HG02885 (cell line): ENCODE data around the gene B3GNT5.
"Not testable (repeated sequence)": the region's sequence is repeated elsewhere in the genome, so short reads cannot be mapped to it uniquely, and the experiment has no call there.

Source experiments
- ATAC-seq: cut with Tn5 transposase; IDR thresholded peaks from one replicate; pipeline ENCODE4 v1.9.1; 2021; ENCODE audit warnings: mild to moderate bottlenecking; ENCODE audit not compliant: unreplicated experiment, poor library complexity

The B3GNT5 gene

DNA sequence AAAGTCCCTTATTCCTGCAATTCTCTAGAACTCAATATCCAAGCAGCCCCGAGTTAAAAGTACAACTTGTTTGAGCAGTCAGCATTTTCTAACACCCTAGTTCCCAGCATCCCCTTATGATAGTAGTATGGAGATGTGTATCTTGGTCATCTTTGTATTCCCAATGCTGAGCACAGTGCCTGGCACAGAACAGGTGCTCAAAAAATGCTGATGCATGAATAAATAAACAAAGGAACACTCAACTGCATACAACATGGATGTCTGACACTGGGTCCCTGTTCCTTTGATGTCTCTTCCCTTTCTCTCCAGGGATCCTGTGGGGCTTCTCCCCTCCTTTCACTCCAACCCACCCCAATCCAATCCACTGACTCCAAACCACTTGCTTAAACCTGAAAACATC is 23.9 kb upstream of the B3GNT5 start:
- ATAC-seq: no peak

DNA sequence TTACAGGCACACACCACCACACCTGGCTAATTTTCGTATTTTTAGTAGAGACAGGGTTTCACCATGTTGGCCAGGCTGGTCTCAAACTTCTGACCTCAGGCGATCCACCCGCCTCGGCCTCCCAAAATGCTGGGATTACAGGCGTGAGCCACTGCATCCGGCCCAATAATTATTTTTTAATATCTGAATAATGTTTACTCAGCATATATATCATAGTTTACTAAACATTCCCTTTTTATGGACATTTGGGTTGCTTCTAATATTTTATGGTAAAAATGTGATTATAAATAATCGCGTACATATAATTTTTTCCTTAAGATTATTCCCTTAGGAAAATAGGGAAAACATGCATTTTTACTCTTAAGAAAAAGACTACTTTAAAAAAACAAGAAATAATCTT is 22.8 kb upstream of the B3GNT5 start:
- ATAC-seq: not testable (repeated sequence)

DNA sequence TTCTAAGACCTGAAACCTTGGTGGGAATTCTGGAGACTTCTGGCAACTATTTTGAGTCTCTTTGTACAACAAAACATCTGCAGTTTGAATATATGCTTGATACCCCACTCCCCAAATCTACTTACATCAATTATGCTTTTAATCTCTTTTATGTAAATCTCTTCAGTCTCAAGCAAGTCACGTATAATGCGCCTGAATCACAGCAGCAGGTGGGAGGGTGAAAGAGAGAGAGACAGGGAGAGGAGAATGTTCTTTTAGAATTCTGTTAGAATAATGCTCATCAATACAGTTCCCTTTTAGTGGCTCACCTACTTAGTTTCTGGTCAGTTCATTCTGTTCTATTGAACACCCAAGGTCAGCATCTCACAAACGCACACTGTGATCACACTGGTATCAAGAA is 22.2 kb upstream of the B3GNT5 start:
- no peak for ATAC-seq

DNA sequence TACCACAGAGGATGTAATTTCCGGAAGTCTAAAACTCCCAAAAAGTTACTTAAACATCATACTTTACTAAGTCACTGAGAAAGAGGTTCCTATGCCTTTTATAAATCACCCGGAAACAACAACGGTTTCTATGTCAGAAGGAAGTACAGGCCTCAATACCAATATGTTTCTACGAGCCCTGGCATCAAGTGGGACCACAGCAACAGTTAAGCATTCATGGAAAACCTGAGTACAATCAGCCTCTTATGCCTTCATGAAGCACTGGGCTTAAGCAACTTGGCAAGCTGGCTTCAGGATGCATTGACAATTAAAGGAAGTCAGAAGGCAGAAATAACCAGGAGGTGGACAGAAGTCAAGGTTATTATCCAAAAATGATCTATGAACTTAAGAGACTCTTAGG is 19.1 kb upstream of the B3GNT5 start:
- no peak for ATAC-seq

DNA sequence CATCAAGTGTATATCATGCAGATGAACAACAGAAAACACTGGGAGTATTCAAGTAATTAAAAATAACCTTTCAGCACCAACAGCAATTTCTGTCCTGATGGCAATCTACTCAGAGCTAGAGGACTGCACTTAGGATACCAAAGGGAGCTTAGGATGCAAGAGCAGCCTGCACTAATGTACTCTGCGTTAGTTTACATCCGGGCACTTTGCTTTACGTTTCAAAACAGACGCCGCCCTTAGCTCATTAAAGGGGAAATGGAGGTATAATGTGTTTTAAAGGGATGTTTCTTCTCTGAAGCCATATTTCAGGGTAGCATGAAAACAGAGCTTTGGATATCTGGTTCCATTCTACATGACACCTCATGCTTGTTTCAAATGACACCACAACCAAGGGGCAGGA is 14.0 kb upstream of the B3GNT5 start:
- no peak for ATAC-seq

DNA sequence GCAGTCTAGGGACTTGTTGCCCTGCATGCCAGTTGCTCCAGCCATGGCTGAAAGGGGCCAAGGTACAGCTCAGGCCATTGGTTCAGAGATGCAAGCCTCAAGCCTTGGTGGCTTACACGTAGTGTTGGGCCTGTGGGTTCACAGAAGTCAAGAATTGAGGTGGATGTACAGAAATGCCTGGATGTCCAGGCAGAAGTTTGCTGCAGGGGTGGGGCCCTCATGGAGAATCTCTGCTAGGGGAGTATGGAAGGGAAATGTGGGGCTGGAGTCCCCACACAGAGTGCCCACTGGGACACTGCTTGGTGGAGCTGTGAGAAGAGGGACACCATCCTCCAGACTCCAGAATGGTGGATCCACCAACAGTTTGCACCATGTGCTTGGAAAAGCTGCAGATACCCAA is 10.6 kb upstream of the B3GNT5 start:
- ATAC-seq: no peak

DNA sequence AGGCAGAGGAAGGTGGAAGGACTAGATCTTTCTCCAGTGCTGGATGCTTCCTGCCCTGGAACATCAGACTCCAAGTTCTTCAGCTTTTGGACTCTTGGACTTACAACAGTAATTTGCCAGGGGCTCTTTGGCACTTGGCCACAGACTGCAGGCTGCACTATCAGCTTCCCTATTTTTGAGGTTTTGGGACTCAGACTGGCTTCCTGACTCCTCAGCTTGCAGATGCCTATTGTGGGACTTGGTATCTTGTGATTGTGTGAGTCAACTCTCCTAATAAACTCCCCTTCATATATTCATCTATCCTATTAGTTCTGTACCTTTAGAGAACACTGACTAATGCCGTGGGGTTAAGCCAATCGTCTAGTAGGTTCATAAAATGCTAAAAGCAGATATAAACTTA is 8.8 kb upstream of the B3GNT5 start:
- no peak for ATAC-seq

DNA sequence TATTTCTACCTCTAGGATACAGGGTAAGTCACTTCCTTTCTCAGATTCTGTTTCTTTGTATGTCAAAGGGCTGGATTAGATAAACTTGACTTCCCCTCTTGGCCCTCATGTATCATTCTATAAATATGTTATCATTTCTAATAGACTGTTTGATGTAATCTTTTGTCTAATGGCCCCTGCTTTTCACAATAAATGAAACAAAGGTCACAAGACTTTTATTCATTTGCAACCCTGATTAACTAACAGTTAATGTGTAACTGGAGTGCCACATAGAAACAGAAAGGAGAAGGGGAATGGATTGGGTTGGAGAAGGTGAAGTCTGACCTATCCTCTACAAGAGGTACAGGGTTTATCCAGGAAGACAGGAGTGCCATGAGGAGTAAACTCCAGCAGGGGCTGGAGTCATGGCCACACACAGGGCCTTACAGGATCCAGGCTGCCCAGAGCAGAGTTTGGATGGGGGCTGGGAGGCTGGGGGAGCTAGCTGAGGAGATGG is 8.0 kb upstream of the B3GNT5 start:
- no peak for ATAC-seq

DNA sequence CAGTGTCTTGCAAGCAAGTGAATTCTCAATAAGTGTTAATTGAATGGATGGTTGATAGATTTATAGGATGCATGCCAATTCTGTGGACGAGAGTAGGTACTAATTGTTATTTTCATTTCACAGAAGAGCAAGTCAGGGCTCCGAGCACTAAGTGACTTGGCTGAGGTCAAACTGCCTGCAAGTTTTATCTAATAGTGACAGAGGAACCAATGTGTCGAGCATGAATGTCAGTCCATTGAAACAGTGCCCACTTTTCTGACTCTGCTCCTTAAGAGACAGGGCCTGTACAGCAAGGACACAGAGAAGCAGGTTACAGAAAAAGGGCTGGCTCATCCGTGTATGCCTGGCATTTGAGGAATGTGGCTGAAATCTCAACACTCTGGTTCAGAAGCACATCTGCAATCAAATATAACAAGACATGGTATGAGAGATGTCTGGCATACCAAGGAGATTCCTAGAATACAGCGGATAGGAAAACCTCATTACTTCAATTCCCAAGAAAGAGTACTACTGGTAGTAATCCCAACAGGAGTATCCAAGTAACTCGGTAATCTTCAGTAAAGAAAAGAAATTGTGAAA is 6.0 kb upstream of the B3GNT5 start:
- ATAC-seq: no peak

DNA sequence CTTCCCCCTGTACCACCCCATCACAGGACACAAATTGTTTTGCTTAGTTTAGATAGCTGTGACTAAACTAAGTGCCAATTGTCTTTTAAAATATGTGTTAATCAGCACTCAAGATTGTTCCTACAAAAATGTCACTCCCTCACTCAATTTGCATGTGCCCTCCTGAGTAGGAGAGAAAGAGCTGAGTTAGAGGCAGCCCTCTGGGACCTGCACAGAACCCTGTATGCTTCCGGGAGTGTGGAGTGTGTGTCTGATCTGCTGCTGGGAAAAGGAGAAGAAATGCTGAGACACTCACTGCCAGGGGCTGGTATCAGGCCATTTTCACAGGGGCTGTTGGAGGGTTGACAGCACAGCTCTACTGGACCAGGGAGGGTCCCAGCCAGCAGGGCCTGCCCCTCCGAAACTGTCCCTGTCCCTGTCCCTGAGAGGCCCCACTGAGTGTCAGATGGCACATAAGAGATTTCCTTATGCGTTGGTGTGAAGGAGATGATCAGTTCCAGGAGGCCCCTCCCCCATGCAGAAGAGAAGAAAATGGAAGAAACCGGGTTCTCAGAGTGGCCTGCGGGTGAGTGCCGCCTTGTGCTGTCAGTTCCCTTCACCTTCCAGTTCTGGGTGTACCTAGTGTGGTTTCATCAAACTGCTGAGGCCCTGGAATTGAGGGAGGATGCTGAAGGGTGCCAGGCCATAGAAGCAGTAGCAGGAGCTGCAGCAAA is 3.9 kb upstream of the B3GNT5 start:
- ATAC-seq: no peak

DNA sequence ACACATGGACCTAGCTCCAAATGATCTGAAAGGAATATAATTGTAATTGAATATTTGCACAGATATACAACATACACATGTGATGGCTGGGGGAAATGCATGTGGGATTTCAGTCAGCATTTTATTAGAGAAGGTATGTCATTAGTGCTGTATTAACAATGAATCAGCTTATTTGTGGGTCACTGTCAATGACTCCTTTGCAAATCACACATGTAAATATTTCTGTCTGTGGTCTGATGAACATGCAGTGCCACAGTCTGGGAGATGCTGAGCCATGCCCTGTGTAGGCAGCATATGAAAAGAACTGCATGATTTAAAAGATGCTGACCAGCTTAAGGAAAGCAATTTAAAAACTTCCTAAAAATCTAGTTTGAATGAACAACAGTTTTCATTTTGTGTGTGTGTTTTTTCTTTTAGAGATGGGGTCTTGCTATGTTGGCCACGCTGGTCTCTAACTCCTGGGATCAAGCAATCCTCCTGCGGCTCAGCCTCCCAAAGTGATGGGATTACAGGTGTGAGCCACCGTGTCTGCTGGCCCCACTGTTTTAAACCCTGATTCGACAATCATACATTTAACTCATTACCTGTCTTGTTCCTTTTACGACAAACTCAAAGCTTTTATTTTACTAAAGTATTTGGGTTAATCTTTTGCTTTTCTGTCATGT is 803 bp upstream of the B3GNT5 start:
- ATAC-seq: no peak

DNA sequence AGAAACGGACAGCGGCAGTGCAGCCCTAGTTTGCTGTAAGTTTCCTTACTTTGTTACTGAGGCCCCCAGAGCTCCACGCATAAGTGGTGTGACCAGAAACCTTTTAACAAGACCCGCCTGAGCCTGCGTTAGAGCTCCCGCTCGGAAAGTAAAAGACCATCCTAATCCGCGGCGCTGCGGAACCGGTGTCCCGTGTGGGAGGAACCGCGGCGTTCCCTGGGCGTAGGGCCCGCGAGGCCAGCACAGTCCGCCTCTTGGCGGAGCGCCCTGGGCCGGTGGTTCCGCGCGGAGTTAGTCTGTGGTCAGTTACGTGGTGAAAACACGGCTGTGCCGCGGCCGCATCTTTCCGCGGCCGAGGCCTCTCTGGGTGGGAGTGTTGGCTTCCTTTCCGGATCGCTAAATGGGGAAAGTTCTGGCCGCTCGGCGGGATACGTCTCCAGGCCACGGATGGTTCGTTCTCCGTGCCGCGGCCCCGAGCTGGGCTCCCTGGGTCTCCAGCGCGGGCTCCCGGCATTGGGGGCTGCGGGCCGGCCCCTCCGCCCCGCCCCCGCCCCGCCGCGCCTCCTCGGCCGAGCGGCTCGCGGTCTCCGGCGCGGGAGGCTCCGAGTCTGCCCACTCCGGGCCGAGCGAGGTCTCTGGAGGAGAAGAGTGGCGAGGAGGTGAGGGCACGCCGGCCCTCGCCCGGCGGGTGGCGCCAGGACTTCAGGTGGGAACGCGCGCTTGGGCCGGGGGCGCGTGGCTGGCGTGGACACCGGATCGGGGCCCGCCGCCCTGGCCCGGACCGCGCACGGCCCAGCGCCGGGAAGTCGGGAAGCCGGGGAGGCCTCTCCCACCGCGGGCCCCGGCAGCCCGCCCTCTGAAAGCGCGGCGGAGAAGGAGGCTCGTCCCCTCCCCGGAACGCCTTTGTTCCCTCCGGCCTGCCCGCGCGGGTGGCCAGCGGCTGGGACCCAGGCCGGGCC is 754 bp downstream of the B3GNT5 start:
- no peak for ATAC-seq

DNA sequence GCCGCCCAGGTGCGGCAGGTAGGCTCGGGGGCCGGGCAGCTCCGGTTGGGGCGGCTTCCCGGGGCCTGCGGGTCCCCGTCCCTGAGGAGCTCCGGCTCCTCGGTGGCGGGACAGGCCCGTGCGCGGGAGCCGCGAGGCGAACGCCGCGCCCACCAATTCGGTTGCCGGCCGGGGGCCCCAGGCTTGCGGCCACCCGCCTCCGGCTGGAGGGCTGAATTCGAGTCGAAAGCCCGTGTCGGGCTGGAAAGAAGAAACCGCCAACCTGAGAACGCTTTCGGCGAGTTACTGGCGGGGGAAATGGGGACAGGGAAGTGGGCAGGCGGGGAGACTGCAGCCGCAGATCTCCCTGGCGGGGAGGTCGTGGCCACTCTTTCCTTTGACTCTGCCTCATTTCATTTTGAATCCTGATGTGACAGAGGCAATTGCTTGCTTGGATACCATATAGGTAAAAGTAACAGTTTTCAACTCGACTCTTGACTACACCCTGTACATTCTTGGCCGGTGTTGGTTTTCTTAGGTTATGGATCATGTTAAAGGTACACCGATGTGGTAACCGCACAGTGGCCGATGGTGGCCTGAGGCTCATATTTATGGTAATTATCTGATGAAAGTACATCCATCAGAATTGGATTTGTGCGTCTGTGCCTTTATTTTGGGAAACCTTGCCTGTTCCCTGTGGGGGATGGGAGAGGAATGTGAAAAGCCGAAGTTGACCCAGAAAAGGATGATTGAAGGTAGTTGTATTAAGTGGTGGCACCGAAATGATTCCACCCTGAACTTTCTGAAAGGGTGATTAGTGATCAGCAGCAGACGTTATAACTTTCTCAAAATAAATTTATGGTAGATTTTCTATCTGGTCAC is 1.7 kb downstream of the B3GNT5 start:
- no peak for ATAC-seq

DNA sequence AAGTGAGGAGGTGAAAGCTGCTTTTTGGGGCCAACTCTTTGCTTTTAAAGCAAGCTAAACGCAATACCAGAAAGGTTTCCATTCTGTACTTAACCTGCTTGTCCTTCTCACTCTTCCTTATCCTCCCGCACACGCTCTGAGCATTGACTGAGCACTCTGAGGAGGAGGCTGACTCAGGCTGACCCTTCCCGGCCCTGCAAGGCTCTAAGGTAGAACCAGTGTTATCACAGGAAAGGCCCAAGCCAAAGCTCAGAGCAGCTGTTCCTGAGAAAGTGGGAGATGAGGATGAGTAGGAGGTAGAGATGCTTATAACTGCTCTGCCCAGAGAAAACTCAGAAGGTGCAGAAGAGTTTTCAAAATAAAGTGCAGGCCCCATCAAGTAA is 2.3 kb downstream of the B3GNT5 start:
- ATAC-seq: no peak

DNA sequence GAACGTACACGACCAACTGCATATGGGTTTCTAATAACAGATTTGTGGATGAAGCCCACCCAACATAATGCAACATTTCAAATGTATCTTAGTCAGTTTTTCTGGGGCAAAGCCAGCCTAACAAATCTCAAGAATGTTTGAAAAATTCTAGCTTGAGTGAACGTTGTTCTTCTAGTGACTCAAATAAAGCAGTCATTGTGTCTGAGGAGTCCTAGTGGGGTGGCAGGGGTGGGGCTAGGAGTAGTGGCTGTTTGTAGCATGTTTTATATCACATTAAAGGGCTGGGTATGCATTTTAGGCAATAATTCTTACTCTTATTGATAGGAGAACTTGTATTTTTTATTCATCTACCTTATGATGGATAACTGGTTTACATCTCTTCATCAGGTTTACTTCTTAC is 6.0 kb downstream of the B3GNT5 start:
- no peak for ATAC-seq

DNA sequence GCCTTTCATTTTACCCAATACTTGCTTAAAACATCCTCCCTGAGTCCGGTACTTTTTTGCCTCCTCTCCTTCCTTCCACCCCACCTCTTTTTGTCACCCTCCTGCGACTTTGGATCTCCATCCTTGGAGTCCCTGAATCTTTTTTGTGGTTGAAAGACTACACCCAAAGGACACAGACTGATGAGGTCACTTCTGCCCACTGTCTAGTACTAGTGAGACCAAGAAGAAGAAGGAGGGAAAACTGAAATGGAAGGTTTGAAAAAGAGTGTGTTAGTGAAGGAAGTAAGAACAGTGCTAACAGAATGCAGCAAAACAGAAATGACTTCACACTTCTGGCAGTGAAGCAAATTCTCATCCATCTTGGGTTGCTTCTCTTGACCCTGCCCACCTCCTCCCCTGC is 6.6 kb downstream of the B3GNT5 start:
- no peak for ATAC-seq

DNA sequence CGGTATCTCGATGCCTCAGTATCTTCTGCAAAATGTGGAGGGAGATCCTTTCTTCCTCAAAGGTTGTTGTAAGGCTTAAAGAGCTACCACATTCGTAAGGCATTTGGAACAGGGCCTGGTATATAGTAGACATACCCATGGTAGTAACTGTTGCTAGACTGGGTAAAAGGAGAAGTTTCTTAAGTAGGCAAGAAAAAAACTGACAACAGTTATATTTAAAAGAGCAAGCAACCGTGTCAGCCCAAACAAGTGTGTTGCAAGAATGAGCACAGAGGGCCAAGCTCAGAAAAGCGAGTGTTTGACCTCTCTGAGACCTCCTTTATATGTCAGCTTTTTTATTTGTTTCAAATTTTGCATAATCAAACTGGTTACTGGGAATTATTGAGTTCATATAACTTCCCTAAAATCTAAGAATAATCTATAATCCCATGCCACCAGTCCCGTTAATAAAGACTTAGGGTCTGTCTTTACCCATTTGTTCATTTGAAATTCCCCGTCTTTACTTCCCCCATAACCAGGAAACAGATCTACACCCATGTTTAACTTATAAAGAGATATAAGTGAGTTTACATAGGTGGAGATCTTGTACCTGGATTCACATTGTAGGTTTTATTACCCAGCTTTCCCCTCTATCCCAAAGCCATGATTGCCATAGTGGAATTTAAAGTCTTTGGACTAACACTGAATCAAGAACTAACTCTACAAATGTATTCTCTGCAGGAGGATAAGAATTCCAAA is 7.3 kb downstream of the B3GNT5 start:
- ATAC-seq: no peak

DNA sequence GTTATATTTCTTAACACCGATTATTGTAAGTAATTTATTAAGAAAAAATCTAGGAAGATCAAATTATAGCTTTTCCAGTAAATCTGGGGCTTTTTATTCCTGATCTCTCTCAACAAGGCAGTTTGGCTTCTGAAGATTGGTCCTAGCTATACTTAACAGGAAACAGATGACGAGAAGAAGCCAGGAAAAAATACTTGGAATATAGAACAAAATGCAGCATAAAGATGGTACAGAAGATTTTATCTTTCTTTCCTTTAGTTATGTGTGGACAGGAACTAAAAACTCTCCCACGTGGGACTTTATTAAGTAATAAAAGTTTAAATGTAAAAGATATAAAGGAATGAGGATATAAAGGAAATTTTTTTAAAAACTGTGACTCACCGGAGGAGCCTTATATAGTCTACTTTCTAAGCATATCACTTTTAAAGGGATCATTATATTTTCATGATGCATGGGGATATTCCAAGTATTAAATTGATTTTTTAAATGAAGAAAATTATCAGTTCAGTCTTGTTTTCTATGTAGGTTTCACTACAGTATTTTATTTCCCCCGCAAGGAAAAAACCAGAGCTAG is 8.2 kb downstream of the B3GNT5 start:
- no peak for ATAC-seq

DNA sequence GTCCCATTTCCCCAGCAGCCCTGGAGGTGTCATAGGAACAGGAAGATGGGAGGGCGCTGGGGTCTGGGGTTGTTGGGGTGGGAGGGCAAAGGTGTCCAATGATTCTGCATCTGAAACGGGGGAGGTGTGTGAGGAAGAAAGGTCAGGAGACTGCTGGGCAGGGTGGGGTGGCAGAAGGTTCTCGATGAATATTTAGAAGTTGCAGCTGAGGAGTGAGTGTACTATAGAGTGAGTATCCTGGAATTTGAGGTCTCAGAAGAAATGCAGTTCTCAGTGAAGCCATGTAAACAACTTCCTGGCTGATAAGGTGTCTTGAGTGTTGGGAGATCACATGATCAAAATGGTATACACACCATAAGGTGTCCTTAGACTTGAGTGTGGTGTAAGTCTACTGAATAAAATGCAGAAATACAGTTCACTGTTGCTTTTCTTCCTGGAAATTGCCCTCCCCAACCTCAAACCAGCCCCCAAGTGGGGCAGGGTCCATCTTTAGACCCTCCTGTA is 9.9 kb downstream of the B3GNT5 start:
- ATAC-seq: no peak
